NCI-H345 (cell line): Measurements from ENCODE around the gene TMEM272.

Experiments used
- DNase-seq: peaks from one replicate; lab custom pipeline; 2025; lab: John Stamatoyannopoulos, UW

Gene TMEM272

DNA sequence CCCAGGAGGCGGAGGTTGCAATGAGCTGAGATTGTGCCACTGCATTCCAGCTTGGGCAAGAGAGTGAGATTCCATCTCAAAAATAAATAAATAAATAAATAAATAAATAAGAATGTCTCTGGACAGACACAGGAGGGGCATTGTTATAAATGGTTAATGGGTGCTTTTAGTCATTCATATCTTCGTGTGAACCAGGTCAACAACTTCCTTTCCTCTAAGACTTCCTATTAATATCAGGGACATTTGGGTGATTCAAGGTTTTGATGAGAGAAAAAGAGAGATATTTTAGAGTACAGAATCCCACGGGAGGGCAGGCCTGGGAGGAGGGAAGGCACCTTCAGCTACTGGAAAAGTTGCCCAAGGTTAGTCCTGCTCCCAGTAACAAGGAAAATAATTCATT lies 64.9 kb downstream of the TMEM272 start:
- no peak for DNase-seq

DNA sequence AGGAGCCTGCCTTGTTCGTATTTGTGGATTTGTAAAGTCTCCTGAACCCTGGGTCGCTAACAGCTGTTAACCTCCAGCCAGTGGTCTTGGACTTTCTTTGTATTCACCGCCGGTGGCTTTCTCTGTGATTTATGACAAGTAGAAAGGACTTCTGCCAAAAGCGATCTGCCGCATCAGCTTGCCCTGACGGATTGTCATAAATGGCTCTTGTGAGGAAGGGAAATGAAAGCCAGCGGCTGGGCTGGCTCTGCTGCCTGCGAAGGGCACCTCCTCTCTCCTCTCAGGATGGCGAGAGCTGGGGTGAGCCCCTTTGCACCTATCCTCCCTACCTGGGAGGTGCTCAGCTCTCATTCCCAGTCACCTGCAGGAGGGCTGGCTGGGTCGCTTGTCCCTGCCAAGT lies 66.6 kb downstream of the TMEM272 start:
- DNase-seq: no peak

DNA sequence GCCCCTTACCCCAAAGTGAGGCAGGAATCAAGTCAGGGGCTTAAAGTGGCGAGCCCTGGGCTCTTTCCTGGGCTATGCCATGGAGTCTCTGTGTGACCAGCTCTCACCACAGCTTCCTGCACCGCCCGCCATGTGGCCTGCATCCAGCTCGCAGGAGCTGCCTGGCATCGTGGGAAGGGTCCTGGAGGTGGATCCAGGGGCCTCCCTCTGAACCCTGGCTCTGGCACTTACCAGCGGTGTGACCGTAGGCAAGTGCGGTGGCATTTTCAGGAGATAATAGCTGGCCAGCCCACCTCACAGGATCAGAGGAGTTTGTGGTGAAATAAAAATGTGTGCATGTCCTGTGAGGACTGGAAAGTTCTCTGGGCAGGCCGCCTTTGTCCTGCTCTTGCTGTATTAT lies 67.1 kb downstream of the TMEM272 start:
- DNase-seq: no peak

DNA sequence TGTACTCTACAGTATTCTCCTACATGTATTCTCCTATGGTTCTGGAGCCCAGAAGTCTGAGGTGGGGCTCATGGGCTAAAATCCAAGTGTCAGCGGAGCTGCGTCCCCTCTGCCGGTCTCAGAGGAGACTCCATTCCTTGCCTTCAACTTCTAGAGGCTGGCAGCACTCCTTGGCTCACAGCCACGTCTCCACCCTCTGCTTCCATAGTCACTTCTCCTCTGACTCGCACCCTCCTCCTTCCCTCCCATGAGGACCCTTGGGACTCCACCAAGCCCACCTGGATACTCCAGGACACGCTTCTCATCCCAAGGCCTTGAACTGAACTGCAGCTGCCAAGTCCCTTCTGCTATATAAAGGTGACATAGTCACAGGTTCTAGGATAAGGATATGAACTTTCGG lies 68.8 kb downstream of the TMEM272 start:
- DNase-seq: no peak

DNA sequence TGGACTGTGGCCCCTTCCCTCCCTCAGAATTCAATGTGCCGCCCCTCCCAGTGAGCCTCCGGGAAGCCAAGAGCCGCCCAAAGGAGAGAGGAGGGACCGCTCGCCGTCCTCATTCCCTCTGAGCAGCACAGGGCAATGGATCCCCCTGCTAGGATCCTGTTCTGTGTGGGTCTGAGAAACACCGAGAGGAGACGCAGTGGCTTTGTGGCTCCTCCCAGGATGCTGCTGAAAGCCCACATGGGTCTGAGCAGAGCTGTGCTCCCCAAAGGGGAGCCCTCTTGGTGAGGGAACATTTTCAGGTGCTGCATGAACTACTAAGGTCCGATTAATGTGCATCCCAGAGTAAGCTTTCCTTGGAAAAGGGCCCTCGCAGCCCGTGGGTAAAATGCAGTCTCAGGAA lies 71.5 kb downstream of the TMEM272 start:
- no peak for DNase-seq

DNA sequence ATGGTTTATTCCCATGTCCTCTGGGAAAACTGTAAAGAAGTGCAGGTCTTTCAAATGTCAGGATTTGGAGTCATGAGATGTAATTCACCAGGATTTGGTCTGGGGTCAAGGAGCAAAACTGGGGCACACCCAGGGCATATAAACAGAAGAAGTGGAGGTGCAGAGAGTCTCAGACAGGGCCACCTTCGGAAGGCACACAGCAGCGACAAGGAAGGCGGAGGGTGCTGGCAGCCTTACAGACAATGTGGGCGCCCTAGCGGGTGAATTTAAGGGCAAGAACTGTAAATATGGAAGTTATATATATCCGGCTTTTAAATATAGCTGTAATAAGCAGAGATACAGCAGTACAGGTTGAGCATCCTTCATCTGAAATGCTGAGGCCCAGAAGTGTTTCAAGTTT lies 72.2 kb downstream of the TMEM272 start:
- DNase-seq: no peak

DNA sequence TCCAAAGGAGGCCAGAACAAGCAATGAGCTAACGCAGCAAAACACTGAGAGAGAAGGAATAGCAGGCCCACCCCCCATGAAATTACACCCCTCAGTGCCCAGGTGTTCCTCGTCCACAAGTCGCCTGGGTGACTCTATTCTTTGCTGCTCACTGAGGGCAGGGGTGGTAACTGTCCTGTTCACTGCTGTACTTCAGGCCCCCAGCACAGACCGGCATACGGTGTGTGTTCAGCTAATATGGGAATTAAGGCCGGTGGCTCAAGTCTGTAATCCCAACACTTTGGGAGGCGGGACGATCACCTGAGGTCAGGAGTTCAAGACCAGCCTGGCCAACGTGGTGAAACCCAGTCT lies 72.9 kb downstream of the TMEM272 start:
- no peak for DNase-seq

DNA sequence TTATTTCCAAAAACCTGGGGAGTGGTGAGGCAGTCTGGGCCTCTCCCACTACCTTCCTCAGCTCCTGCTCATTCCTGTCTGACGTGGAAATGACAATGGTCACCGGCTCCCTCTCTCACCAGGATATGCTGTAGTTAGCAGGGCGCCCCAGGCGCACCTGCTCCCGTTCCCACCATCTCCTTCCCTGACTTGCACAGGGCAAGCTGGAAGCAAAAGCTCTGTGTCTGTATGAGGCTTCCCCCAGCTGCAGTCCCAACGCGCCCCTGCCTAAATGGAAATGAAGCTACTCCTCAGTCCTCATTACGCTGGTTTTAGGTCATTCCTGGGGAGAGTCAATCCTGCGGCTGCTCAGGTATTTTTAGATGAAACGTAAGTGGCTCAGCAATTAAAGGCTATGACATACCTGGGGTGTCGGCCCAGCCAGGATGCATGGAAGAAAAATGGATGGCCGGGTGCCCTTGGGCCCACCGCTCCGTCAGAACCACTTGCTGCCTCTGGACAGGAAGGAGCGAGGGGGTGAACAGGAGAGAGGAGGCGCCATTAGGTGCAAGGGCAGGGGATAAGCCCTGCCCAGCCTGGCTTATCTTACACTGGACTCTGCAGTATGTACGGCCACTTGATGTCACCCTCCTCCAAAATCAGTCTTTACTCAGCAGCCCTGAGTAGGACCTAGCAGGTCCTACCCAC lies 73.4 kb downstream of the TMEM272 start:
- DNase-seq: no peak

DNA sequence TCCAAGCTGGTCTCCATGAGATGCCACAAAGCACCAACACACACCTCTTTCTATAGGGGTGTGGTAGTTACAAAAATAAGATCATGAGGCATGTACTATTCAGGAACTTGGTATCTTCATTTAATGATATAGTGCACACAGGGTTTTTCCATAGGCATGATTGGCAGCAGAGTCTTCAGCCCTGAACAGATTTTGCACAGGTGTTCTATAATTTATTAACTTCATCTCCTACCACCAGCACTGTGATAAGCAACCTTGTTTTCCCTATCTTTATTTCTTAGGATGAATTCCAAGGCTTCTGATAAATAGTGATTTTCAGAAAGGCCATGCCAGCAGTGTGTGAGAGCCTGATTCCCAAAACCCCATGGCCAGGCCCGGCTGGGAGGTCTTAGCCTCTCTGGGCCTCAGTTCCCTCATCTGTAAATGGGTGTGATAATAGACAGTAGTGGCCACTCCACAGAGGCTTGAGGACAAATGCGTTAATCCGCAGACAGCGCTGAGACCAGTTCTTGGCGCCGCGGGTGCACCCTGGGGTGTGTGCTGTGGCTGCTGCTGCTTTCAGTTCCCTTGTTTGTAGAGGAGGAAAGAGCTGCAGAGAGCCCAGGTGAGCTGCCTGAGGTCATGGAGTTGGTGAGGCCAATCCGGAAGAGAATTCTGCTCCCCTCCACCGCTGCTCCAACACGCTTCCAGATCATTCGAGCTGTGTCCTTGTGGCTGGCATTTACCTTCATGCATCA lies 74.1 kb downstream of the TMEM272 start:
- DNase-seq: no peak

DNA sequence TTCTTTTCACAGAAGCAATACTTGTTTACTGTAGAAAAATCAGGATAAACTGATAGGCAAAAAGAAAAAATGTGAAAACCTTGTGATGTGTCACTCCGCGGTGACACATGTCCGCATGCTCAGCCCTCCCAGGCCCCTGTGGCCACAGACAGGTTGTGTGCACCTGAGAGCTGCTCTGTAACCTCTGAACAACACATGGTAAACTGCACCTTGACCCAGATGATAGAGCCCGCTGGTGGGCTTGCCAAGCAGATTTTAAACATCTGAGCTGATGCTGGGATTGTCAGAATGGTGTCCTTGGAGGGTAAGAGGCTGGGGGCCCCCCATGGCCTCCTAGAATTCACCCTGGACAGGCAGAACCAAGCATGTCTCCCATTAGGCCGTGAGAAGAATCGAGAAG lies 74.8 kb downstream of the TMEM272 start:
- DNase-seq: no peak

DNA sequence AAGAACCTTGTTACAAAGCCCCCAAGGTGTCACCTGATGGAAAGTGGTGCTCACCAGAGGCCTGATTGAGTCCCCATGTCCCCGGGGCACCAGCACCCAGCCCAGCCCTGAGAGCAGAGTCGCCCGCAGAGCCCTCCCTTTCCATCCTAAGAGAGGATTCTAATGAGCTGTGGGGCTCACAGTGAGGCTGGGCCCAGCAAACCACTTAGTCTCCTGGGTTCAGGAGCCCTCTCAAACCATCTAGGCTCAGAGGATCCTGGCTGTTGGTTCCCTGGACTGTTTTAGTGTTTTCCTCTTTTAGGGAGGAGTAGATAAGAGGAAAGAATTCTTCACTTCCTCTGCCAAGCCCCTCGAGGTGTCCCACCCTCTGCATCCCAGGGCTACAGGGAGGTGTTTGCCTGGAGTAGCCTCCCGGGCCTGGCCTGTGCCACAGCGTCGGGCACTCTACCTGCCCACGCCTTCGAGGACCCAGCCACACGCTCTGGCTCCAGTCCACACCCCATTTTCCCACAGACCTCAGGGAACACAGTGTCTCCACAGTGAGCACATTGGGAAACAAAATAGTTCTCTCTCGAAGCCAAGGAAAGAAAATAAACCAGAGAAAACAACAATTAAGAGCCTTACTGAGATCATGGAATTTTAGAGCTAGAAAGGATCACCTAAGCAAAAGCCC lies 75.4 kb downstream of the TMEM272 start:
- DNase-seq: no peak

DNA sequence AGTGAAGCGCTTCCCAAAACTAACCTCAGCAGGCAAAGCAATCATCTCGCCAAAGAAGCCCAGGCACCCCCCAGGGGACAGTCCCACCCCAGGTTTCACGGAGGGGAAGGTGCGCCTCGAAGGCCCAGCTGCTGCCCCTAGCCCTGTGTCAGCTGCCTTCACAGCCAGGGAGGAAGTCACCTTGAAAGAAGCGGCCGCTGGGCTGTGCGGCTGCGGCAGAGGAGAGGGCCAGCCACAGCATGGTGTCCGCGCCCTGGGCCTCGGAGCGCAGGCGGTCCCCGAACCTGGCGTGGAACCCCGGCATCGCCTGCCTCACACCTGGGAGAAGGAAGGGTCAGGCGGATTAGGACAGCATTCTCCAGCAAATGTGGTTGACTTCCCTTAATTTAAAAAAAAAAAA lies 76.0 kb downstream of the TMEM272 start:
- DNase-seq: no peak

DNA sequence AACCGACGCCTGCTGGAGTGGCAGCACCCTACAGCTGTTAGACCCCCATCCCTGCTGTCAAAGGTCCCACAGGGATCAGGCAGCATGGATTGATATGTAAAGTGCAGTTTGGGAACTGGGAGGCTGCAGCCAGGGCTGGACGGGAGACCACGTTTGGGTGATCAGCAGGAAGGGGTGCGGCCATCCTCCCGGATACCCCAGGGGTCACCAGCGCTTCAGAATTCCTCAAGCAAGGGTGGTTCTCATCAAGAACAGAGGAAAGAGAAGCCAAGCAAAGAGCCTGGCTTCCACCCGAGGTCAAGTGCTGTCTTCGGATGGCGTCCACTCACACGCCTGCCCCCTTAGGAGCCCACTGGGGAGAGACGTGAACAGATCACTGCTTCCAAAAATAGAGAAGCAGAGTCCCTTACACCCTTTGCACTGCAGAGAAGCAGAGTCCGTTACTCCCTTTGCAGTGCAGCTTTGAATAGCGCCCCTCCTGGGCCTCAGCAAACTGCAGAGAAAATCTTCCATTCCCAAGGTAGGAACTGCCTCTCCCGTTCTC lies 76.5 kb downstream of the TMEM272 start:
- no peak for DNase-seq

DNA sequence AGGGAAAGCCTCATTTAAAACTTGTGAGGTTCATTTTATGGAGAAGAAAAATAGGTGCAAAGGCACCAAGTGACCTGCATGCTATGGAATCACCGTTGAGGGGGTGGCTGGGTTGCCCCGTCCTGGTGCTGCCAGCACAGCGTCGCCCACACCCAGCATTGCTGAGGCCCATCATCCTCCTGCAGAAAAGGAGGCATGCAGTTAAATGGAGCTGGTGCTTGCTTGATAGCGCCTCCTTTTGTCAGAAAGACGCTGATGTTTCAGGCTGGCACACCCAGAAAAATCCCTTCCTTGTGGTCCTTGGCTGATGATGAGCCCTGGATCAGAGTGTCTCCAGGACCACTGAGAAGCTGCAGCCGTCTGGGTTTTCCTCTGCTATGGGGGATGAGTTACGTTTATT lies 77.9 kb downstream of the TMEM272 start:
- no peak for DNase-seq

DNA sequence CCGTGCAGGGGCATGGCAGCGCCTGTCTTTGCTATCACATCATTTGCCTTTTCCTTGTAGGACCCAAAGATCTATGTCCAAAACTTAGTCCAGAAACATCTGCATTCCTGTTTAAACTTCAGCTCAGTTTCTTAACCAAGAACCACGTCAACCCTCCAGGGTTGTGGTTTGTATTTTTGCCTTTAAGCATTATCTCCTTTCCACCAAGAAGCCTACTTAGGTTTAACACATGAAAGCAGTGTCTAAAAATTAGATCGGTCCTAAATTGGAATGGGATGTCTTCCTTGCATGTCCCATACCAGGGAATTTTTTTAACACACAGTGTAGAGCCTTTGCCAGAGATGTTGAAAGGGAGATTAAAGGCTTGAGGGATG lies 79.8 kb downstream of the TMEM272 start:
- no peak for DNase-seq

DNA sequence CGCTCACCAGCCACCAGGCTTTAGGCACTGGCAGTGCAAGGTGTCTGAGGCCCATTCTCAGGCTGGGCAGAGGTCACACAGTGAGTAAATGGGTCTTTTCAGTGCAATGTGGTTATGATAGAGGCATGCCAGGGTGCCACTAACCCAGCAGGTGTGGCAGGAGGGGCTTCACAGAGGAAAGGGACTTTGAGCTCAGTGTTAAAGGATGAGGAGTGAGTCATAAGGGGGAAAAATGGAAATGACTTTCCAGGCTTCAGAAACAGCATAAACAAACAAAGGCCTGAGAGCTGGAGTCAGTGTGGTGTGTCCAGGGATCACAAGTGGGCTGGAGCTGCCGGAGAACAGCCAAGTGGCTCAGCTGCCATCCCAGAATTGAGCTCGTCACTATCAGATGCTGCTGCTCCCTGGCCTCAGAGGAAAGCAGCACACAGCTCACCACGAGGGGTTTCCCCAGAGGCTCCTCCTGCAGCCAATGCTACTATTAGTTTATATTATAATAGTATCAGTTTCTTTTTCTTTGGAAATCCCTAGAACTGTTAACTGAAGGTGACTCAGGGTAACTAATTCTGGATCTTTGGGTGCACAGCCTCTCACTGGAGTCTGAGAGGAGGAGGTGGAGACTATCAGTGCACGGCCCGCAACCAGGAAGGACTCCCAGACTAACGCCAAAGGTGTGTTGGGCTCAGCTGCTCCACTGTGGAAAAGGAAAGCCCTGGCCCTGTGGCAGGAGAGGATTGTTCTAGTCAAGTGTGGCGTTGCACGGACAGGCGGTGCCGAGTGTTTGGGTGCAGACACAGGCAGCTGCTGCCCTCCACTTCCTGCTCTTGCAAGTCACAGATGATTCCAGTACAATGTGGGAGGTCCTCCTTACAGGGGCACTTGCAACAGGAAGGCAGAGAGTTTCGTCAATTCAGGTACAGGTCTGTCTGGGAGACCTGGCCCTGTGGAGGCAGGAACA lies 80.5 kb downstream of the TMEM272 start:
- DNase-seq: peak; percentile 23

DNA sequence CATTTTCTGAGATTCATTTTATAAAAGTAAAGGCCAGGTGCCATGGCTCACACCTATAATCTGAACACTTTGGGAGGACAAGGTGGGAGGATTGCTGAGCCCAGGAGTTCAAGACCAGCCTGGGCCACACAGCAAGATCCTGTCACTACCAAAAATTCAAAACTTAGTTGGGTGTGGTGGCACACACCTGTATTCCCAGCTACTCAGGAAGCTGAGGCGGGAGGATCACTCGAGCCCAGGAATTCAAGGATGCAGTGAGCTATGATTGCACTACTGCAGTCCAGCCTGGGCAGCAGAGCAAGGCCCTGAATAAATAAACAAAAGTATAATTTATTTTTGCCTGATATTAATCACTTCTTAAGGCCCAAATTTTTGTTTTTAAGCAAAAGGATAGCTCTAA lies 81.5 kb downstream of the TMEM272 start:
- DNase-seq: no peak
